HEK293T (cell line): Measurements from ENCODE around the gene C10orf105.

Experiments
- CTCF ChIA-PET: fragments of 350-600 bp; formaldehyde crosslinking; extraction: SDS; loops from one replicate; lab custom pipeline; 2021; ENCODE audit warnings: antibody characterized with exemption, inconsistent platforms; lab: Yijun Ruan, JAX
- POLR2A ChIA-PET: fragments of 350-600 bp; formaldehyde crosslinking; extraction: SDS; loops from one replicate; lab custom pipeline; 2020; ENCODE audit warnings: antibody characterized with exemption, inconsistent platforms; lab: Yijun Ruan, JAX
- DNase-seq: peaks from one replicate; pipeline ENCODE4 v3.0.0; 2012; ENCODE audit warnings: mixed read lengths; ENCODE audit errors: extremely low spot score
- ARNT ChIP-seq: fragments of 450-650 bp; IDR thresholded peaks from 2 replicates; pipeline ENCODE4 v1.6.1; 2017; ENCODE audit warnings: mild to moderate bottlenecking
- BHLHE40 ChIP-seq: fragments of 450-650 bp; IDR thresholded peaks from 2 replicates; pipeline ENCODE4 v1.6.1; 2016; ENCODE audit warnings: mild to moderate bottlenecking, moderate library complexity, borderline replicate concordance
- CTBP1 ChIP-seq: fragments of 450-650 bp; IDR thresholded peaks from 2 replicates; pipeline ENCODE4 v1.6.1; 2016; ENCODE audit warnings: borderline replicate concordance
- ELF4 ChIP-seq: fragments of 450-650 bp; IDR thresholded peaks from 2 replicates; pipeline ENCODE4 v1.6.1; 2017; ENCODE audit warnings: antibody characterized with exemption
- FOXA1 ChIP-seq: fragments of 450-650 bp; IDR thresholded peaks from 2 replicates; pipeline ENCODE4 v1.6.1; 2016; ENCODE audit warnings: mild to moderate bottlenecking
- FOXK2 ChIP-seq: fragments of 450-650 bp; IDR thresholded peaks from 2 replicates; pipeline ENCODE4 v1.6.1; 2016; ENCODE audit warnings: mild to moderate bottlenecking
- FOXM1 ChIP-seq: fragments of 450-650 bp; IDR thresholded peaks from 2 replicates; pipeline ENCODE4 v1.6.1; 2017; ENCODE audit warnings: mild to moderate bottlenecking, borderline replicate concordance
- HDGF ChIP-seq: fragments of 450-650 bp; IDR thresholded peaks from 2 replicates; pipeline ENCODE4 v1.6.1; 2017; ENCODE audit warnings: antibody characterized with exemption, borderline replicate concordance
- L3MBTL2 ChIP-seq: fragments of 450-650 bp; conservative IDR thresholded peaks from 2 replicates; pipeline ENCODE4 v1.6.1; 2016; ENCODE audit warnings: mild to moderate bottlenecking
- LEF1 ChIP-seq: fragments of 450-650 bp; IDR thresholded peaks from 2 replicates; pipeline ENCODE4 v1.6.1; 2017; ENCODE audit warnings: mild to moderate bottlenecking, borderline replicate concordance
- NFRKB ChIP-seq: fragments of 450-650 bp; IDR thresholded peaks from 2 replicates; pipeline ENCODE4 v1.6.1; 2016; ENCODE audit warnings: mild to moderate bottlenecking, moderate library complexity
- SP1 ChIP-seq: fragments of 450-650 bp; IDR thresholded peaks from 2 replicates; pipeline ENCODE4 v1.6.1; 2017
- SUZ12 ChIP-seq: fragments of 450-650 bp; IDR thresholded peaks from 2 replicates; pipeline ENCODE4 v1.6.1; 2016; ENCODE audit warnings: mild to moderate bottlenecking
- TARDBP ChIP-seq: fragments of 450-650 bp; IDR thresholded peaks from 2 replicates; pipeline ENCODE4 v1.6.1; 2016
- ZNF384 ChIP-seq: fragments of 450-650 bp; IDR thresholded peaks from 2 replicates; pipeline ENCODE4 v1.6.1; 2016
- TF ChIP-seq, protein P1 (sequence below): fragments of 450-650 bp; IDR thresholded peaks from 2 replicates; pipeline ENCODE4 v1.6.1; 2016

Gene C10orf105

DNA sequence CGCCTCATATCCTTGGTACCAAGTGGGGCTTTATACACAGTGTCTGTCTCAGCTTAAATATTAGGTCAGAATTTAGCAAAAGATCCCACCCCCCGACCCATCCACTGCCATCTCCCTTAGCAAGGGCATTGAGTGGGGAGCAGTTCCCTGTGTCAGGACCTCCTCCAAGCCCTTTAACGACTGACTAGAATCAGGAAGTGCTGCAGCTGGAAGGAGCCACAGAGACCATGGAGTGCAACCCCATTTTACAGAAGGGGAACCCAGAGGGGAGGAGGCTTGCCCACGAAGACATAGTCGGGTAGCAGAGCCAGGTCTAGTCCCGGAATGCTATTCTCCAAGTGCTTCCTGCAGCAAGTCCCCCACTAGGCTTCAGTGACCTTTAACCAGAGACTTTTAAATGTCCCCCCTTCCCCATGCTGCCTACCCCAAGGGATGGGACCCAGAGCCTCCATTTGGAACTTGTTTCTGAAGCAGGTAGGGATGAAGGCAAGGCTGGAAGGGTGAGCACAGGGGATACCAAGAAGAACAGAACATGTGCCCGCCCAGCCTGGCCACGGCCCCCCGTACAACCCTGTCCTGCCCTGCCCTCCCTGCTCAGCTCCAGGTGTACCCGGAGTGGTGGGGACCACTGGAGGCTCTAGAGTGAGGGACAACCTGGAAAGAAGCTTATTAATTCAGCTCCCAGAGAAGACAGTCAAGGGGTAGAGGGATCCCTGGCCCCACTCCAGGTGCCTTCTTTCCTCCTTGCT lies 41.3 kb downstream of the C10orf105 start:
- CTCF ChIA-PET, result no interaction called here
- TF ChIP-seq ELF4 (no peak), FOXK2 (no peak), FOXM1 (no peak), BHLHE40 (no peak), FOXA1 (no peak), ZNF384 (no peak)
- TF ChIP-seq, protein P1, sequence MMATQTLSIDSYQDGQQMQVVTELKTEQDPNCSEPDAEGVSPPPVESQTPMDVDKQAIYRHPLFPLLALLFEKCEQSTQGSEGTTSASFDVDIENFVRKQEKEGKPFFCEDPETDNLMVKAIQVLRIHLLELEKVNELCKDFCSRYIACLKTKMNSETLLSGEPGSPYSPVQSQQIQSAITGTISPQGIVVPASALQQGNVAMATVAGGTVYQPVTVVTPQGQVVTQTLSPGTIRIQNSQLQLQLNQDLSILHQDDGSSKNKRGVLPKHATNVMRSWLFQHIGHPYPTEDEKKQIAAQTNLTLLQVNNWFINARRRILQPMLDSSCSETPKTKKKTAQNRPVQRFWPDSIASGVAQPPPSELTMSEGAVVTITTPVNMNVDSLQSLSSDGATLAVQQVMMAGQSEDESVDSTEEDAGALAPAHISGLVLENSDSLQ, result no peak
- DNase-seq, result no peak
- POLR2A ChIA-PET, result no interaction called here

DNA sequence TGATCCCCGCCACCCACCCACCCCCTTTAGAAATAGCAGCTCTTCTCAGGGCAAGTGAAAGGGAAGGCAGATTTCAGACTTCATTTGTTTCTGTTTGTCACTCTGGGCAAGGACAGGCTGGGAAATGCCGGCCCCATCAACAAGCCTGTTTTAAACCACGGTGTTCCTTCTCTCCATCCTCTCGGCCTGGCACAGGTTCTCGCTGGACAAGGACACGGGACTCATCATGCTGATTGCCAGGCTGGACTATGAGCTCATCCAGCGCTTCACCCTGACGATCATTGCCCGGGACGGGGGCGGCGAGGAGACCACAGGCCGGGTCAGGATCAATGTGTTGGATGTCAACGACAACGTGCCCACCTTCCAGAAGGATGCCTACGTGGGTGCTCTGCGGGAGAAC lies 42.3 kb downstream of the C10orf105 start:
- DNase-seq, result no peak
- TF ChIP-seq ELF4, result no peak
- TF ChIP-seq FOXM1, result no peak
- no peak for TF ChIP-seq CTBP1
- no peak for TF ChIP-seq LEF1
- no peak for TF ChIP-seq BHLHE40
- no peak for TF ChIP-seq TARDBP
- no peak for TF ChIP-seq ARNT
- CTCF ChIA-PET, result interaction anchor here (0.6 to 1.2 kb wide), 2 partner anchors 20 to 86 kb away, joined by 3 read pairs; no protein-coding TSS in a partner anchor
- POLR2A ChIA-PET, result no interaction called here

DNA sequence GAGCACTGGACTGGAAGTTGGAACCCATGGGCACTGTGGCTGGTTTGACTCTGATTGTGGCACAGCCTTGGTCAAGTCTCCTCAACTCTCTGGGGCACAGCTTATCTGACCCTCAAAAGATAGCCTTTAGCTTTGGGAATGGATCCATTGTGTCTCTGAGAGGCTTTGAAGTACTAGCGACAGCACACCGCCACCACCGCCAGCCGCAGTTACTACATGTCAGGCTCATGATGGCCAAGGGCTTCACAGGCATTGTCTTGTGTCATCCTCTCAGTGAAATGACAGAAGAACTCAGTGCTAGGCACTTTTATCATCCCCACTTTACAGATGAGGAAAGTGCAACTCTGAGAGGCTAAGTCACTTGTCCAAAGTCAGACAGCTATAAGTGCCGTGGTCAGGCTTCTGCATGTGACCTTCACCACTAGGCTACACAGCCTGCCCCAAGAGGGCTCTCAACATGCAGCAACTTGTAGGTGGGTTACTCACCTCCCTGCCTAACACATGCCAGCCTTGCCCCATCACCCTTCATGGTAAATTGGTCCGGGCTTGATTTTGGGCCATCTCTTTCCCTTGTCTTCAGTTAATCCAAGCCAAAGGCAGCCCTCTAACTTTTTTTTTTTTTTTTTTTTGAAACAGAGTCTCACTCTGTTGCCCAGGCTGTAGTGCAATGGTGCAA lies 44.1 kb downstream of the C10orf105 start:
- ChIA-PET CTCF (no interaction called here), POLR2A (no interaction called here)
- TF ChIP-seq, protein P1, result no peak
- TF ChIP-seq ARNT (no peak), HDGF (no peak), ZNF384 (no peak), LEF1 (no peak), SP1 (no peak), FOXM1 (no peak), BHLHE40 (no peak), L3MBTL2 (no peak), FOXK2 (no peak), SUZ12 (no peak), FOXA1 (no peak), CTBP1 (no peak), NFRKB (no peak), TARDBP (no peak), ELF4 (no peak)
- DNase-seq, result no peak

DNA sequence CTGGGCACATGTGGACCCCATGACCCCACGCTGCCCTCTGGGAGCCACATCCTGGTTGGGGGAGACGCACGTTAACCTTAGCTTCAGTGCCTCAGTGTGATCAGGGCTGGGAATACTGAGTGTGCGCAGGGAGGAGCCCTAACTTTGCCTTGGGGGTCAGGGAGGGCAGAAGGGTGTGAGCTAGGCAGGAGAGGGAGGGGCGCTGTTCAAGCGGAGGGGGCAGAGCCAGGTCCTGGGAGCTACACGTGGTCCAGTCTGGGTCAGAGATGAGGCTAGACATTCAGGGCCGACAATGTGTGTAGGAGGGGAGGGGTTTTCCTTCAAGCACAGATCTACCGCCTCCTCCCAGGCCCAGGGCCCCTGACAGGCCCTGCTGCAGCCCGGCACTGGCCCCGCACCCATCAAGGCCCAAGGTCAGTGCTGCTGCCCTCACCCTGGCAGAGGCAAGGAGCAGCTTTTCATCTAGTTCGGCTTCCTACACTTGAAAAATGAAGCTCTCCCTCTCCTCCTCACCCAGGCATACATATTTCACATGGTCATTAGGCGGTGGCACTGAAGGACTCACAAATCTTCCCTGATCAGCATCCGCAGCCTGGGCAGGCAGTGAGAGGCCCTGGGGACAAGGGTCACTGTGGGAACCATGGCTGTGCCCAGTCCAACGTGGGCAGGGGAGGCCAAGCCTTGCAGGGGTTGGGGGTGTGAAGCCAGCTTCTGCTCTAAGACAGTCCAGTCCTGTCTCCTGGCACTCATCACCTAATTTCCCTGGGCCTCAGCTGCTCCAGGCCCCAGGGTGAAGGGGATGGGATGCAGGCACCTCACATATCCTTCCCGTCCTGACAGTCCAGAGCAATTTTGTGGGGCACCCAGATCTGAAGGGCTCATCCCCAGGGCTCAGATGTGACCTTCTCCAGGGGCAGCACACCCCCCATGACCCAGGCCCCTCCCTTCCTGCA lies 47.3 kb downstream of the C10orf105 start:
- TF ChIP-seq FOXK2, result no peak
- TF ChIP-seq BHLHE40, result no peak
- no peak for TF ChIP-seq CTBP1
- TF ChIP-seq ZNF384, result no peak
- no peak for TF ChIP-seq SUZ12
- TF ChIP-seq L3MBTL2, result no peak
- no peak for TF ChIP-seq LEF1
- no peak for TF ChIP-seq ARNT
- no peak for TF ChIP-seq FOXA1
- no peak for TF ChIP-seq HDGF
- TF ChIP-seq SP1, result no peak
- TF ChIP-seq FOXM1, result no peak
- TF ChIP-seq ELF4, result no peak
- TF ChIP-seq, protein P1, result no peak
- TF ChIP-seq NFRKB, result no peak
- TF ChIP-seq TARDBP, result no peak
- no peak for DNase-seq
- POLR2A ChIA-PET, result no interaction called here
- CTCF ChIA-PET, result interaction anchor here (1.3 kb wide), 1 partner anchor 24 kb away, joined by 3 read pairs; no protein-coding TSS in a partner anchor

DNA sequence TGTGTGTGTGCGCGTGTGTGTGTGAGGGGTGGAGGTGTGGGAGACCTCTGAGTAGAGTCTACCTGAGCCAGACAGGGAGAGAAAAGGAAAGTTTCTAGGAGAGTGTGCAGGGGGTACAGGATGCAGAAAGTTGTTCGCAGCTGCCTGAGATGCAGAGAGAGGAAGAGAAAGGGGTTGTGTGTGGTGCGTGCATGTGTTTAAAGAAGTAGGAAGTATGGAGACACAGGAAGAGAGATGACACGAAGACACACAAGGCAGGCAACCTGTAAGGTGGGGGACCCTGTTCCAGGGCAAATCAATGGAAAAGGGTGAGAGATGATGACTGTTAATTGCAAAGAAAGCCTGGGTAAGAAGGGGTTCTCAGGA lies 52.2 kb downstream of the C10orf105 start:
- POLR2A ChIA-PET, result no interaction called here
- TF ChIP-seq LEF1 (no peak), L3MBTL2 (no peak), NFRKB (no peak), FOXM1 (no peak), TARDBP (no peak), FOXA1 (no peak), HDGF (no peak), BHLHE40 (no peak), ARNT (no peak), FOXK2 (no peak), ZNF384 (no peak), CTBP1 (no peak), SUZ12 (no peak)

More for the DNA sequence above, 52.2 kb downstream of the C10orf105 start:
- no peak for DNase-seq
- CTCF ChIA-PET, result interaction anchor here (1.0 kb wide), 1 partner anchor 30 kb away, joined by 3 read pairs; no protein-coding TSS in a partner anchor
